ENCODE measurements around the gene BMP5.

BMP5 gene

DNA sequence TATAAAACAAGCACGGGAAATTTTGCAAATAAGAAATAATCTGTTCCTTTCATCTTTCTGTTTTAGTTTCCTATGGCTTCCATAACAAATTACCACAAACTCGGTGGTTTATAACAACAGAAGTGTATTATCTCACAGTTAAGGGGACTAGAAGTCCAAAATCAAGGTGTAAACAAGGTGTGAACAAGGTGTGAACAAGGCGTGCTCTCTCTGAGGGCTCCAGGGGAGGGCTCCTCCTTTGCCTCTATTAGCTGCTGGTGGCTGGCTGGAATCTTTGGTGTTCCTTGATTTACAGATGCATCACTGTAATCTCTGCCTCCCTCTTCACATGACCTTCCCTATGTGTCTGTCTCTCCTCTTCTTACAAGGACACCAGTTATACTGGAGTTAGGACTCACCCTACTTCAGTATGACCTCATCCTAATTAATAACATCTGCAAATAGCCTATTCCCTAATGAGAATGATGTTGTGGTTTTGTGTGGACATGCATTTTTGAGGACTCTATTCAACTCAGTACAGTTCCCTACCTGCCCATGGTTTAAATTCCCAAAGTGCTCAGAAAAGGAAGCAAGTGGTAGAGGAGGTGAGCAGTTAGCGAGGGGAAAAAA lies 17.5 kb upstream of the BMP5 start:
- no peaks in the 10 kb centered on the region for H3K36me3 ChIP-seq (ENCODE audit: insufficient read depth, low read length)
- no peak overlapping the region for H3K9ac ChIP-seq (ENCODE audit: low read depth, low read length)
- H3K9me3 ChIP-seq (ENCODE audit: control insufficient read depth, insufficient read depth, low read length): no peaks in the 10 kb centered on the region
- no peaks in the 10 kb centered on the region for H3K4me1 ChIP-seq (ENCODE audit: insufficient read depth, low read length)

DNA sequence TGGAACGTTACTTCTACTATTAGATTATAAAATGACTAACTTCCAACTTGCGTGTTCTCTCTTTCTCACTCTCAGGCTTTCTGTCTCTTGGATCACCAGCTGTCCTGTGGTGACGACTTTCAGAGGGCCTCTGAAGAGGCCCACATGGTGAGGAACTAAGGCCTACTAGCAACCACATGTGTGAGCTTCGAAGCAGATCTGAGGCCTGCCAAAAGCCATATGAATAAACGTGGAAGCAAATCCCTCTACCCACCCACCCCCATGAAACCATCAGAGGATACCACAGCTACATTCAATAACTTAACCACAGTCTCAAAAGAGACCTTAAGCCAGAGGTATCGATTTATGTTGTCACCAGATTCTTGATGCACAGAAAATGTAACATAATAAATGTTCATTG lies 13.5 kb upstream of the BMP5 start:
- H3K36me3 ChIP-seq (ENCODE audit: insufficient read depth, low read length): no peaks in the 10 kb centered on the region
- H3K9me3 ChIP-seq (ENCODE audit: control insufficient read depth, insufficient read depth, low read length): no peaks in the 10 kb centered on the region
- no peak overlapping the region for H3K9ac ChIP-seq (ENCODE audit: low read depth, low read length)
- H3K4me1 ChIP-seq (ENCODE audit: insufficient read depth, low read length): no peaks in the 10 kb centered on the region

DNA sequence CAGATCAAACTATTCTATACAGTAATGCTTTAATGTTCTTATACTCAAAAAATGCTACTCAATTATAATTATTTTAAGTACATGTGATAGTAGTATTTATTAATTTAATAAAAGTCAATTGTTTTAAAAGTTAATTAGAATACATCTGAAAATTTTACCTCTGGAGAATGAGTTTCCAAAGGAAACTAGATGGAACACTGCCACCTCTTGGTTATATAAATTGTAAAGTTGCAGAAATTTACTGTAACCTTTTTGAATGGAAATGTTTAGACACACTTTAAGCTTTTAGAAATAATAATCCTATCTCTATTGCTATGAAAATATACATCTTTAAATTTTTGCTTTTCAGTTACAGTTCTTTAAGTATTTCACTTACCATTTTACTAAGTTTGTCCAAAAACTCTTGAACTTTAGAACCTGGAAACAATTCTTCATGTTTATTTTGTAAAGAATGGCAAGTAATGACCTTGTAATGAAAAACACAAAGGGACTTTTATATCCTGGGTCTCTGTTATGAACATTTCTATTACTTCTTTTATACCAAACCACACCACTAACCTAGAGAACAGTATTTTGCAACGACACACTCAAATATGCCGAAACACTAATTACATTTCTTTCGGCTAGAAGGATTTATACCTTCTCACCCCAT lies 10.9 kb upstream of the BMP5 start:
- no peak overlapping the region for H3K9ac ChIP-seq (ENCODE audit: low read depth, low read length)
- no peaks in the 10 kb centered on the region for H3K36me3 ChIP-seq (ENCODE audit: insufficient read depth, low read length)
- H3K4me1 ChIP-seq (ENCODE audit: insufficient read depth, low read length): no peaks in the 10 kb centered on the region
- H3K9me3 ChIP-seq (ENCODE audit: control insufficient read depth, insufficient read depth, low read length): no peaks in the 10 kb centered on the region

DNA sequence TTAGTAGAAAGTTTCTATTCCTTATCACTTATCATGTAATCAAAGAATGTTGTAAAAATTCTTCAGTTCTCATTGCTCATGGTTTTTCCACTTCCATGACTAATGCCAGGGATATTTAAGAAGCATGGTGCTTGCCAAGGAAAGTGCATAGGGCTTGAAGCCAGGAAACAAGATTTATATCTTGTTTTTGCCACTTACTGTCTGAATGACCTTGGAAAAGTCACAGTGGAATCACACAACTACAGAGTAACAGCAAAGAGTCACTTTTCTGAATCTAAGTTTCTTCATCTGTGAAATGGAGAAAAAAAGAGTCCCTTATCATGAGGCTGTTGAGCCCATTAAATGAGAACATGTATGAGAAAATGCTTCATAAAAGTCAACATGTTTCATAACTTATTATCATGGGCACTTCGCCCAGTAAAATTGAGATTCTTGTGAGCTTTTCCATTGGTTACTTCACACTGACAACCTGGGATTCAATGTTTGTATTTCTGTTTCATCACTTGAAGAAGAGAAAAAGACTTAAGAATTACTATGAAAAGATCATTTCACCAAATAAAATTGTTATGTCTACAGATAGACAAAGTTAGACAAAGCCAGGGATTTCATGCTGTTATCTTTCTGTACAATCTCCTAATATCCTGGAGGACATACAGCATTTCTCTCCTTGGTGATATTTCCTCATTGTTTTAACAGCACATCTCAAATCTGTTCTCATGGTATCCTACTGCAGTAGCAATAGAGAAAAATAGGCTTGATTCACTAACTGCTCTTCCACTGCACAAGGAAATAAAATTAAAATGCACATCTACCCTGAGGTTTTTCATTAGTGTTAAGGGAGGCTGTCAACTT lies 7.6 kb upstream of the BMP5 start:
- Histone ChIP-seq H3K9ac (ENCODE audit: low read depth, low read length) (no peak overlapping the region), H3K4me1 (ENCODE audit: insufficient read depth, low read length) (no peaks in the 10 kb centered on the region), H3K9me3 (ENCODE audit: control insufficient read depth, insufficient read depth, low read length) (no peaks in the 10 kb centered on the region), H3K36me3 (ENCODE audit: insufficient read depth, low read length) (no peaks in the 10 kb centered on the region)

DNA sequence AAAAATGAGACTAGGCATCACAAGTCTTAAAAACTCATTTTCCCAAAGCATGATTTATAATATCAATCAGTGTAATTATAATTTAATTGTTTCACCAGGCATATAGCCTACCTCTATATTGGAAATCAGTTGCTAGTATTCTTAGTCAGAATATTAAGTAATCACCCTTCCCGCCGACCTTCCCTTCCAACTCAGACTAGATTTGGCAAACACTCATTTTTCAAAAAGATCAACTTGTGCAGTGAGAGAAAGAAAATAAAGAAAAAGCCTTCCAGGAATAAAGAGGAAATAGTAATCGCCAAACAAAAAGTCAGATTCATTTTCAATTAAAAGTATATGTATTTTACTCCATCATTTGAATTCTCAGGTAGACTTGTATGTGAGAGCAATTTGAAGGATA lies 1.9 kb upstream of the BMP5 start:
- no peak overlapping the region for H3K9ac ChIP-seq (ENCODE audit: low read depth, low read length)
- H3K4me1 ChIP-seq (ENCODE audit: insufficient read depth, low read length): peaks cover 16% of the 10 kb centered on the region; the same call in 1 of the 2 replicates
- H3K9me3 ChIP-seq (ENCODE audit: control insufficient read depth, insufficient read depth, low read length): no peaks in the 10 kb centered on the region
- H3K36me3 ChIP-seq (ENCODE audit: insufficient read depth, low read length): no peaks in the 10 kb centered on the region

DNA sequence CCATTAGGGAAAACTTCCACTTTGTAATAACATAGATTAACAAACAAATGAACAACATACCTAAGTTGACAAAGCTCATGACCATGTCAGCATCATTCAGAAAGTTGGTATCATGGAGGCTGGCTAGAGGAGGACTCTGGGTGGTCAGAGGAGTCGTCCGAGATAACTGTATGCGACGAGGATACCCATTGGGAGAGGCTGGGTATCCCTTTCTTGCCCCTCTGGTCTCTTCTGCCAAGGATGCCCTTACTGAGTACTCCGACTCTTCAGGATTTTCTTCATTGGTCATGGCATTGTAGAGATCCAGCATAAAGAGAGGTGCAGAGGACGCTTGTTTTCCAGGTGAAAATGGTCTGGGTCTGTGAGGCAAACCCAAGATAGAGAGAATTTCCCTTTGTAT lies 1.1 kb downstream of the BMP5 start:
- no peak overlapping the region for H3K9ac ChIP-seq (ENCODE audit: low read depth, low read length)
- no peaks in the 10 kb centered on the region for H3K9me3 ChIP-seq (ENCODE audit: control insufficient read depth, insufficient read depth, low read length)
- no peaks in the 10 kb centered on the region for H3K36me3 ChIP-seq (ENCODE audit: insufficient read depth, low read length)
- H3K4me1 ChIP-seq (ENCODE audit: insufficient read depth, low read length): peaks cover 16% of the 10 kb centered on the region; the same call in 1 of the 2 replicates

DNA sequence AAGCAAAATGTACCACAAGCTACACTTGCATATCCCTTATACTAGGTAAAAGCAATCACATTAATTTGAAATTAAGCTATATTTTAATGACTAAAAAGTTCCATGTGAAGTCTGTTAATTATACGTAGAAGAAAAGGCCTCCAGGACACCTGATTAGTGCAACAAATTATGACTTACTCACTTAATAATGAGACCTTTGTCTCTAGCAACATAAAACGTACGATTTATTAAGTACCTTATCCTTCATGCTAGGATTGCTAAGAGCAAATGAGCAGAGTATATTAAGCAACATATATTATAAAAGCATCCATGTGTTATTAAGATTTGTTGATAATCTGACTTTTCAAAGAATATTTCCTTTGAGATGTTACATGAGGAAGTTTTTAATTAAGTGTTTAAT lies 2.5 kb downstream of the BMP5 start:
- peaks cover 20% of the 10 kb centered on the region; the same call in 1 of the 2 replicates for H3K4me1 ChIP-seq (ENCODE audit: insufficient read depth, low read length)
- H3K36me3 ChIP-seq (ENCODE audit: insufficient read depth, low read length): no peaks in the 10 kb centered on the region
- no peaks in the 10 kb centered on the region for H3K9me3 ChIP-seq (ENCODE audit: control insufficient read depth, insufficient read depth, low read length)
- H3K9ac ChIP-seq (ENCODE audit: low read depth, low read length): no peak overlapping the region

DNA sequence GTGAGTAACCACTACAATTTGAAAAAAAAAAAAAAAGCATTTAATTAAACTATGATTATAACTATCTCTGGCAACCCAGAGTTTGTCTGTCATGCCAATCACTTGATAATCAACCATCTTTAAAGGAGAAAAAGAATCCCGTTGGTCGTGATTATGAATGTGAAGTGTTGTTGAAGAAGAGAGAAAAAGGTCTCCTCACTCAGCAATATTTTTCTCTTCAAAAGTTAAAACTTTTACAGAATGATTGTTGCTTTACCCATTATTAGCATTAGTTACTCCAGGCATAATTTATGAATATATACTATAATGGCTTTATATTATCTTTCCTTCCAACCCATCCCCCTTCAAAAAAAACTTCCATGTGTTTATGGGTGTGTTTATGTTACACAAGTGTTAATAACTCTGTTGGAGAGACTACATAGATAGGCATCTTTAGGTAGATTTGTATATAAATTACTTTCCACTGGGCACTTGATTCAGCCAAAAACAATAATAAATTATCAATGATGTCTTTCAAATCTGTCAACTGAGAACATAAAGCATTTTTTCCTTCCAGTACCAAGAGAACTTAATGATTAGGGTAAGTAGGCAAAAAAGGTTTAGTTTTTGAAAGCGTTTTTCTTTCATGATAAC lies 5.1 kb downstream of the BMP5 start:
- no peak overlapping the region for H3K9ac ChIP-seq (ENCODE audit: low read depth, low read length)
- H3K9me3 ChIP-seq (ENCODE audit: control insufficient read depth, insufficient read depth, low read length): no peaks in the 10 kb centered on the region
- peaks cover 7% of the 10 kb centered on the region; the same call in 1 of the 2 replicates for H3K4me1 ChIP-seq (ENCODE audit: insufficient read depth, low read length)
- H3K36me3 ChIP-seq (ENCODE audit: insufficient read depth, low read length): no peaks in the 10 kb centered on the region

DNA sequence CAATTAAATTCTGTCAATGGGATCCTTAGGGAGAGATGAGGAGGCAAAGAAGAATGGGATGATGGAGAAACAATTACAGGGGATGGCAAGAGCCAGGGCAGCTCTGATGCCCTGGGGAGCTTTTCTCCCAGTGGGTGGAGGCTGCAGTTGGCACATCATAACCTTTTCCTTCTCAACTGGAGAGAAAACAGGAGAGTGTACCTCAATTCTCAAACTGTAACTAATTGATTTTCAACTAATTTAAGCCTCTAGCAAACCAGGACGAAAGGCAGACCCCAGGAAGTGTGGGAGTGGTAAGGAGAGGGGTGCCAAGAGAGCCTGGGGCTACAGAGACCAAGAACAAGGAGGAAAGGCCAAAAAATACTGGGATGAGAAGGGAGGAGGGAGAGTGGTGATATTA lies 5.7 kb downstream of the BMP5 start:
- no peak overlapping the region for H3K9ac ChIP-seq (ENCODE audit: low read depth, low read length)
- H3K4me1 ChIP-seq (ENCODE audit: insufficient read depth, low read length): peaks cover 4% of the 10 kb centered on the region; the same call in 1 of the 2 replicates
- no peaks in the 10 kb centered on the region for H3K36me3 ChIP-seq (ENCODE audit: insufficient read depth, low read length)
- no peaks in the 10 kb centered on the region for H3K9me3 ChIP-seq (ENCODE audit: control insufficient read depth, insufficient read depth, low read length)

DNA sequence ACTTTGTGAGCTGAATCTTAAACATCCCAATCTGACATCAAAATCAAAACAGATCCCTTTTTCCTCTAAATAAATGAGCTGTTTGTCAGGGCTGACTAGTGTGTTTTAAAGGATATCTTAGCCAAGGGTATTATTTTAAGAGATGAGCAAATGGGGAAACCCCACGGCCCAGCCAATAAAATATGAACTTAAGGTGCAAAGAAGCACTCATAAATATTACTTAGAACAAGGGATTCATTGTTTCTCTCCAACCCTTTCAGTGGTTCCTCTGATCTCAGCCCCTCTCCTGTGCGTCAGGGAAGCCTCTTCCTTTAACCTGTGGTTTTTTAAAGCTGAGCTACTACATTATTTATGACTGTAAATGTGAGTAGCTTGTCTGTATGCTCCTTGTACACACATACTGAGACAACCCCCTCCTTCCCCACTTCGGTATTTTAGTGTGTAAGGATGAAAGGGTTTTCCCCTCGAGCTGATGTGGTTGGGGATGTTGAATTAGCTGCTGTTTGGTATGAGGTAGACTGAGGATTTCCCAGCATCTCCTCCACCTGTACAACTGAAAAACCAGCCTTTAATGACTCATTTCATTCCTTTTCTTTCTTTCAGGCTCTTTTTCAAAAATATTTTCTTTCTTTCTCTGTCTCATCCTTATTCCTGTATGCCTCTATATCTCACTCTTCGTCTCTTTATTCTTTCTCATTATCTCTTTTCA lies 6.5 kb downstream of the BMP5 start:
- Histone ChIP-seq H3K9ac (ENCODE audit: low read depth, low read length) (no peak overlapping the region), H3K36me3 (ENCODE audit: insufficient read depth, low read length) (no peaks in the 10 kb centered on the region), H3K9me3 (ENCODE audit: control insufficient read depth, insufficient read depth, low read length) (no peaks in the 10 kb centered on the region), H3K4me1 (ENCODE audit: insufficient read depth, low read length) (peaks cover 4% of the 10 kb centered on the region; the same call in 1 of the 2 replicates)

DNA sequence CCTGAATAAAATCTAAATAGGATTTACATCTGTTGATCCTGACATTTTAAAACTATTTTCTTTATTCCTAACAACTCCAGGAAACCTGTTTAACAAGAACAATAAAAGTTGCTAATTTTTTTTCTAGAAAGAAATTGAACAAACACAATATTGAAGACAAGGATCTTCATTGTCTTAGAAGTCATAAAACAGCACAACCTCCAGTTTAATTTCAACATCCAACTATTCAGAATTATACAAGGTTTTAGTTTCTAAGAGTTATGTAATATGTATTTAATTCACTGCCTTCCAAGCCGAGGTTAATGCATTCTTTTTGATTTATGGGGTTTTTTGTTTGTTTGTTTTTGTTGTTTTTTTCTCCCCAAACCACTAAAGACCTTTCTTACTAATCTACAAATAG lies 7.2 kb downstream of the BMP5 start:
- Histone ChIP-seq H3K9me3 (ENCODE audit: control insufficient read depth, insufficient read depth, low read length) (no peaks in the 10 kb centered on the region), H3K36me3 (ENCODE audit: insufficient read depth, low read length) (no peaks in the 10 kb centered on the region), H3K9ac (ENCODE audit: low read depth, low read length) (no peak overlapping the region), H3K4me1 (ENCODE audit: insufficient read depth, low read length) (peaks cover 4% of the 10 kb centered on the region; the same call in 1 of the 2 replicates)

DNA sequence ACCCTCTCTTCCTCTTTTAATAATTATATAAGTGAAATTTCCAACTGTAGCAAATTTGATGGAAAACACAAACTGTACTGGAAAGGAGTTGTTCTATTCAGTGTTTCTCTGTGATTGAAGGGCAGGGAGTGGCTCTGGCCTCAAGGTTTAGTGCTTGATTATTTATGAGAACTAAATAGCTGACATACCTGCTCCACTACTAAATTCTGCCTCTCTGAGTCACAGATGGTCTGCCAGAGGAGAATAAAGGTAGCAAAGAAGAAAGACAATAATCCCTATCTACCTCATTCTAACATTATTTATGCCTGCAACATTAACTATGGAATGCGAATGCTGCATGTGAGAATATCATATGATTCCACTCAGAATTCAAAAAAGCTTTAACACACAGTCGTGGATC lies 9.3 kb downstream of the BMP5 start:
- Histone ChIP-seq H3K4me1 (ENCODE audit: insufficient read depth, low read length) (peaks cover 4% of the 10 kb centered on the region; the same call in 1 of the 2 replicates), H3K36me3 (ENCODE audit: insufficient read depth, low read length) (no peaks in the 10 kb centered on the region), H3K9me3 (ENCODE audit: control insufficient read depth, insufficient read depth, low read length) (no peaks in the 10 kb centered on the region), H3K9ac (ENCODE audit: low read depth, low read length) (no peak overlapping the region)

DNA sequence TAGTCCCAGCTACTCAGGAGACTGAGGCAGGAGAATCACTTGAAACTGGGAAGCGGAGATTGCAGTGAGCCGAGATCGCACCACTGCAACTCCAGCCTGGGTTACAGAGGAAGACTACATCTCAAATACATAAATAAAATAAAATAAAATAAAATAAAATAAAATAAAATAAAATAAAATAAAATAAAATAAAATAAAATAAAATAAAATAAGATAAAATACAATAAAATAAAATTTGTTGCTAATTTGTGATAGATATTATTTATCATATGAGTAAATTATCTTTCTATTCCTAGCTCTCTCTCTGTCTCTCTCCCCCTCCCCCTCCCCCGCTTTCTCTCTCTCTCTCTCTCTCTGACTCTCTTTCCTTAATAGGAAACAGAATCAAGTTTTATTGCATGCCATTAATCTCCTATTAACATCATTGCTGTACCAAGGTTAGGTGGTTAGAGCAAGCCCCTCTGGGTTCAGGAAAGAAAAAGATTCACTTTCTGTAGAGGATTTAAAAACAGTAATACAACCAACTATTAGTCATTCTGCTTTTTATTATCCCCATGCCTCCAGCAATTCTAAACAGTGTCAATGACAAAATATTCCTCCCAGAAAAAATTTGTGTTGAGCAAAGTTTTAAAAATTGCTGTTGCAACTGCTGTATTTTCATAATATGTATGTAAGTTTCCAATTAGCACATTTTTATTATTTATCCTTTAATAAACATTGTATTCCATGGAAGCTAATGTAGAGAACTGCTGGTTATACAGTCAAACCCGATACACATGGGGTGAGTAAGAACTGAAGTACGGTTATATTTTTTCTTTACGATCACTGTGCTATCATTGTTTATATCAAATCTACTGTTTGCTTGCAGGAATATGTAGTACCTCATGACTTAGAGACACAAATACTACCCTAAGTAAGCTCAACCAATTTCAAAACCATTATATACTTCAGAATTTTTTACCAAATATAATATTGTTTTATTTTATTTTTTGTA lies 22.1 kb downstream of the BMP5 start:
- no peaks in the 10 kb centered on the region for H3K4me1 ChIP-seq (ENCODE audit: insufficient read depth, low read length)
- H3K36me3 ChIP-seq (ENCODE audit: insufficient read depth, low read length): no peaks in the 10 kb centered on the region
- H3K9ac ChIP-seq (ENCODE audit: low read depth, low read length): no peak overlapping the region
- no peaks in the 10 kb centered on the region for H3K9me3 ChIP-seq (ENCODE audit: control insufficient read depth, insufficient read depth, low read length)

Data from ES-I3 (cell line).